Stimulated activated naive B cell treated with anti-CD40 and anti-IgM and Interleukin-4, amounts not matched to agents 10 μg/mL and 1 μg/mL and 100 μg/mL, for 72 hours (primary cell): ENCODE results near the gene GAL3ST3.

Experiments
- ATAC-seq, 2 donors: fragments of 150-1000 bp; cut with Tn5 transposase; replicated peaks; 2 replicates each; pipeline ENCODE4 v1.10.0; 2021; ENCODE audit warnings: moderate library complexity in 1 of 2
- DNase-seq: peaks from one replicate; pipeline ENCODE4 v3.0.0; 2021
- H3K27ac Mint-ChIP-seq: one replicate; pipeline ENCODE4 v1.8.0; 2022; ENCODE audit warnings: mild to moderate bottlenecking, mixed read lengths
- H3K27me3 Mint-ChIP-seq, 2 donors: one replicate each; pipeline ENCODE4 v1.8.0; 2022; ENCODE audit warnings: mixed read lengths in 2 of 2
- H3K36me3 Mint-ChIP-seq, 2 donors: one replicate each; pipeline ENCODE4 v1.8.0; 2022; ENCODE audit warnings: mixed read lengths in 2 of 2, mild to moderate bottlenecking in 1 of 2
- H3K4me1 Mint-ChIP-seq, 2 donors: one replicate each; pipeline ENCODE4 v1.8.0; 2022; ENCODE audit warnings: mixed read lengths in 2 of 2, mild to moderate bottlenecking in 1 of 2
- H3K4me3 Mint-ChIP-seq, 2 donors: one replicate each; pipeline ENCODE4 v1.8.0; 2022; ENCODE audit warnings: mild to moderate bottlenecking in 2 of 2, mixed read lengths in 2 of 2, moderate library complexity in 1 of 2
- H3K9me3 Mint-ChIP-seq, 2 donors: one replicate each; pipeline ENCODE4 v1.8.0; 2022; ENCODE audit warnings: mixed read lengths in 2 of 2, mild to moderate bottlenecking in 1 of 2

The GAL3ST3 gene

DNA sequence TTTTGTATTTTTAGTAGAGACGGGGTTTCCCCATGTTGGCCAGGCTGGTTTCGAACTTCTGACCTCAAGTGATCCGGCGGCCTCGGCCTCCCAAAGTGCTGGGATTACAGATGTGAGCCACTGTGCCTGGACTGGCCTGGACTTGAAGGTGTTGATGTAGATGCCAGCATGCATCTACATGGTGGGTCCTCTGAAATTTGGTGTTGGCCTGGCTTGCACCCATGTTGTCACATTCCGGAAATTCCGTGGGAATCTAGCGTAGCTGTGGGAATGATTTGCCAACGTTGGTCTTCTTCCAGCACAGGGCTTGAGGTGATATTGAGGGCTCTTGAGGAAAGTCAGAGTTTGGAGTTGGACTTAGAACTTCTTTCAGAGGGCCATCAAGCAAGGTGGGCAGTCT lies 27.6 kb upstream of the GAL3ST3 start:
- peaks cover 26 to 46% of the 10 kb centered on the region in 2 donors for H3K36me3 Mint-ChIP-seq
- no peak for ATAC-seq
- H3K4me3 Mint-ChIP-seq, result no peak overlapping the region
- H3K27me3 Mint-ChIP-seq, result no peaks in the 10 kb centered on the region
- H3K27ac Mint-ChIP-seq, result peak overlapping the region; percentile 69
- no peaks in the 10 kb centered on the region for H3K9me3 Mint-ChIP-seq
- peaks cover 47 to 85% of the 10 kb centered on the region in 2 donors for H3K4me1 Mint-ChIP-seq
- no peak for DNase-seq

DNA sequence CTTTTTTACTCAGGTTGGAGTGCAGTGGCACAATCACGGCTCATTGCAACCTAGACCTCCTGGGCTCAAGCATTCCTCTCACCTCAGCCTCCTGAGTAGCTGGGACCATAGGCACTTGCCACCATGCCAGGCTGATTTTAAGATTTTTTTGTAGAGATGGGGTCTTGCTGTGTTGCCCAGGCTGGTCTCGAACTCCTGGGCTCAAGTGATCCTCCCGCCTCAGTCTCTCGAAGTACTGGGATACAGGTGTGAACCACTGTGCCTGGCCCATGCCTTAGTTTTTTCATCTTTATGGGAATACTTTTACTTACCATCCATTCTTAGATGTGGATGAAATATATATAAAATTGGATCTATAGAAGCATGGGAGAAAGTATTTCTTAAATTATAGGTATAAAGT lies 26.3 kb upstream of the GAL3ST3 start:
- Mint-ChIP-seq H3K9me3 (no peaks in the 10 kb centered on the region), H3K27me3 (no peaks in the 10 kb centered on the region), H3K4me1 (peaks cover 43 to 80% of the 10 kb centered on the region in 2 donors), H3K36me3 (peaks cover 26 to 50% of the 10 kb centered on the region in 2 donors), H3K4me3 (no peak overlapping the region), H3K27ac (no peak overlapping the region)
- DNase-seq (no peak), ATAC-seq (no peak)

DNA sequence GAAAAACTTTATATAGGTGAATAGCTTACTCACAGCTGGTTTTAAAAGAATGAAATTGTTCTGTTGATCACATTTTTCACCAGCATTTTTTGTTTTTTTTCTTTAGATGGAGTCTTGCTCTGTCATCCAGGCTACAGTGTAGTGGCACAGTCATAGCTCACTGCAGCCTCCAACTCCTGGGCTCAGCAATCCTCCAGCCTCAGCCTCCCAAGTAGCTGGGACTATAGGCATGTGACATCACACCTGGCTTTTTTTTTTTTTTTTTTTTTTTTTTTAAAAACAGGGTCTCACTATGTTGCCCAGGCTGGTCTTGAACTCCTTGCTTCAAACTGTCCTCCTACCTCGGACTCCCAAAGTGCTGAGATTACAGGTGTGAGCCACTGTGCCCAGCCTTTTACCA lies 24.7 kb upstream of the GAL3ST3 start:
- Mint-ChIP-seq H3K4me1 (peaks cover 36 to 75% of the 10 kb centered on the region in 2 donors), H3K27me3 (no peaks in the 10 kb centered on the region), H3K9me3 (no peaks in the 10 kb centered on the region), H3K36me3 (peaks cover 29 to 46% of the 10 kb centered on the region in 2 donors), H3K4me3 (no peak overlapping the region), H3K27ac (no peak overlapping the region)
- ATAC-seq, result no peak
- DNase-seq, result no peak

GRCh38 chr11:66072518-66072917 lies 23.6 kb upstream of the GAL3ST3 start:
- H3K4me3 Mint-ChIP-seq, result peak overlapping the region; percentile 93 to 97
- H3K27ac Mint-ChIP-seq, result peak overlapping the region; percentile 39
- DNase-seq (no peak), ATAC-seq (no peak)
- H3K9me3 Mint-ChIP-seq, result no peaks in the 10 kb centered on the region
- peaks cover 37 to 51% of the 10 kb centered on the region in 2 donors for H3K36me3 Mint-ChIP-seq
- peaks cover 40 to 75% of the 10 kb centered on the region in 2 donors for H3K4me1 Mint-ChIP-seq
- no peaks in the 10 kb centered on the region for H3K27me3 Mint-ChIP-seq

DNA sequence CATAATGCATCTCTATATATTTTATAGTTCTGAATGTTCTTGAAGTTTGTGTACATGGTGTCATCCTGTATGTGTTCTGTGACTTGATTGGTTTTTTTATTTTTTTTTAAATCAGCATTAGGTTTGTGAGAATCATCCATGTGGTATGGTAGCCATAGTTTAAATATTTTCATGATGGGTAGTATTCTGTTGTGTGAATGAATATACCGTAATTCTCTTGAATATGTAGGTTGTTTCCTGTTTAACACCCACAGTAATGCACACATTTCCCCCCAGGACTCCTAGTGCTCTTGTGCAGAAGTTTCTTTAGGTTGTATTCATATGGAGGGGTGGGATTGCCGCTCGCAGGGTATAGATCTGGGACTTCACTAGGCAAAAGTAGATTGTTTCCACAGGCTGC lies 23.1 kb upstream of the GAL3ST3 start:
- no peak for DNase-seq
- Mint-ChIP-seq H3K9me3 (no peaks in the 10 kb centered on the region), H3K27ac (peak overlapping the region; percentile 37), H3K27me3 (no peaks in the 10 kb centered on the region), H3K36me3 (peaks cover 38 to 52% of the 10 kb centered on the region in 2 donors), H3K4me1 (peaks cover 41 to 75% of the 10 kb centered on the region in 2 donors), H3K4me3 (peak overlapping the region; percentile 93 to 97)
- no peak for ATAC-seq

DNA sequence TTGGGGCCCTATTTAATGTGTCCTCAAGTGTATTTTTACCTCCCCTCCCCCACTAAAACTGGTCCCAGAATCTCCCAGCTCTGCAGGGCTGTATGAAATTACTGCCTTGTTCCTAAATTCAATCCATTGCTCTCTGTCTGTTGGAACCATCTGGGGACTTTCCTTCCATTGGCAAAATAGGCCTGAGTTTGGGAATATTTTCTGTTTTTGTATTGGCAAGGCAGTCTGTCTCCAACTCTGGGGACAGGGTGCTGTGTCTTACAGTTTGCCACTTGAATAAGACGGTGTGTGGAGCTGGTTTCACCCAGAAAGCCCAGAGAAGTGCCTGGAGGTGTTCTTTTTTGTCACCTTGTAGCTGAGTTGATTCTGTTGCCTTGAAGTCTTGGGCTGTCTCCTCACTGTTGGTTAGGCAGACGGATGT lies 22.4 kb upstream of the GAL3ST3 start:
- DNase-seq (no peak), ATAC-seq (no peak)
- no peaks in the 10 kb centered on the region for H3K9me3 Mint-ChIP-seq
- H3K27ac Mint-ChIP-seq, result peak overlapping the region; percentile 96
- peaks cover 48 to 75% of the 10 kb centered on the region in 2 donors for H3K4me1 Mint-ChIP-seq
- peak overlapping the region; percentile 93 to 97 for H3K4me3 Mint-ChIP-seq
- H3K27me3 Mint-ChIP-seq, result no peaks in the 10 kb centered on the region
- H3K36me3 Mint-ChIP-seq, result peaks cover 43 to 59% of the 10 kb centered on the region in 2 donors

- no peak for DNase-seq
- Mint-ChIP-seq H3K36me3 (peaks cover 43 to 64% of the 10 kb centered on the region in 2 donors), H3K27me3 (no peaks in the 10 kb centered on the region), H3K9me3 (no peaks in the 10 kb centered on the region), H3K4me3 (peak overlapping the region; percentile 93 to 97), H3K27ac (peak overlapping the region; percentile 96), H3K4me1 (peaks cover 49 to 73% of the 10 kb centered on the region in 2 donors)
- peak; percentile 1 to 4 for ATAC-seq
These were observed 21.8 kb upstream of the GAL3ST3 start for GRCh38 chr11:66070604-66071380.

DNA sequence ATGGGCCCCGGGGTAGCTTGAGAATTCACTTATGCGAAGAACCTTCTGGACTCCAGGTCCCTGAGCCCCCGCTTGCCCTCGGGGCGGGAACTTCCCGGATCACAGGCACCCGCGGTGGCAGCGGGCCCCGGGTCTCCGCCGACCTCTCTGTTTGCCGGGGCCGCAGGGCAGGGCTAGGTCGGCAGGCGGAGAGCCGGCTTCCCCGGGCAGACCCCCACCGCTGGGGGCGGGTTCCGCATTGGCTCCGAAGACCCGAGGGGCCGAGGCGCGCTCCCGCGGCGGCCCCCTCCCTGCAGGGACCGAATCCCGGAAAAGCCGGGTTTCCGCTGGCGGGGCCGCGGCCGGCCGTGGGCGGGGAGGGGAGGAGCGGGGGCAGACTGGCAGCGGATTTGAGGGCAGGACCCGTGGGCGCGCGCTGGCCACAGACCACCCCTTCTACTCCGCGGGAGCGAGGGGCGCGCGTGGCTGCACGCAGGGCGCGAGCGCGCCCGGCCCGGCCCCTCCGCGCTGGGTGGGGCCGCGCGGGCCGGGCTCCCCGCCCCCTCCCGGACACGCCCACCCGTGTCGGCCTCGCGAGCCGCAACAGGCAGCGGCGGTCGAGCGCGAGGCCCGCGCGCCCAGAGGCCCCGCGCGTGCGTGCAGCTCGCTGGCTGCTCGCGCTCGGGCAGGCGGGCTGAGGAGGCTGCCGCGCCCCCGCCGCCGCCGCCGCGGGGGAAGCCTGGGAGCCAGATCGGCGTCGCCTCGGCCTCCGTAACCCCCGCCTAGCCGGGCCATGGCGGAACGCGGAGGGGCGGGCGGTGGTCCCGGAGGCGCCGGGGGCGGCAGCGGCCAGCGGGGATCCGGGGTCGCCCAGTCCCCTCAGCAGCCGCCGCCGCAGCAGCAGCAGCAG lies 21.0 kb upstream of the GAL3ST3 start, which contains the start of gene PACS1:
Gene PACS1 (plus strand): TSS at position 558 of the 889 bp plus-strand sequence. CDS start 215 bp downstream, at position 773.
- Mint-ChIP-seq H3K36me3 (peaks cover 47 to 66% of the 10 kb centered on the region in 2 donors), H3K4me1 (peaks cover 49 to 75% of the 10 kb centered on the region in 2 donors)

DNA sequence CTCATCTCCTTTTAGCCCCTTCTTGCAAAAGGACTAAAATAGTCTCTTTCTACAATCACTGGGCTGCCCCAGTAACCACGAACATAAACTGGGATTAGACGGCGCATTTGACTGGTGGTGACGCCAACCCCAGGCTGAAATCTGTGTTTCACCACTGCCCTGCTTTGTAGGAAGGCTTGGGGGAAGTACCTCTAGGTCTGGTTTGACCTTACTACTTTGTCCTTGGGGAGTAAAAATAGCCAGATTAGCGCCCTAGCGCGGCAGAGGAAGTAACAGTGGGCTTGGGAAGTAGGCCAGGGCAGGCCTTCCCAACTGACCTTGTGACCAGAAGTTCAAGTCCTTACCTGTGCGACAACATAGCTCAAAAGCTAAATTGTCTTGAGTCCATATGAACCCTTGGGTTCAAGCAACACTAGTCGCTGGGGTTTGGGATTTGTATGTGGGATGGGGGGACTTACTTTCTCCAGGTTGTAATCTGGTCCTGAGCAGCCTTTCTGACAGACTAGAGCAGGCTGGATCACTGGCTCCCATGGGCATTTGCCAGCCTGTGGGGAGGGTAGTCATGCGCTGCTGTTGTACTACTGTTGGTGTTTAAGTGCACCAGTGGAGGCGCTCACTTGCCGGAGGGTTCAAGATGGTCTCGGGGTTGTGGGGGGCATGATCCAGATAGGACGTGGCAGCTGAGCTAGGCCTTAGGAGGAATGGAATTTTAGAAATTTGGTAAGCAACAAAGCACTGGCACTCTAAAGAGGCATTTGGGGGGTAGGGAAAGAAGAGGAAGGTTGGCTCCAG lies 20.2 kb upstream of the GAL3ST3 start:
- Mint-ChIP-seq H3K27ac (peak overlapping the region; percentile 97), H3K4me1 (peaks cover 48 to 73% of the 10 kb centered on the region in 2 donors), H3K27me3 (no peaks in the 10 kb centered on the region), H3K36me3 (peaks cover 49 to 69% of the 10 kb centered on the region in 2 donors), H3K9me3 (no peaks in the 10 kb centered on the region), H3K4me3 (peak overlapping the region; percentile 88 to 89)
- peak; percentile 74 for DNase-seq
- ATAC-seq, result peak; percentile 66

More for the DNA sequence above, 21.0 kb upstream of the GAL3ST3 start, which contains the start of gene PACS1:
- peak within 1 kb of the TSS; percentile 97 for H3K27ac Mint-ChIP-seq
- H3K27me3 Mint-ChIP-seq, result no peaks in the 10 kb centered on the region
- peak; percentile 59 to 71 for ATAC-seq
- no peaks in the 10 kb centered on the region for H3K9me3 Mint-ChIP-seq
- peak; percentile 82 for DNase-seq
- H3K4me3 Mint-ChIP-seq, result peak within 1 kb of the TSS; percentile 93 to 97

GRCh38 chr11:66068154-66068821 lies 19.3 kb upstream of the GAL3ST3 start:
- H3K4me1 Mint-ChIP-seq, result peaks cover 48 to 77% of the 10 kb centered on the region in 2 donors
- no peaks in the 10 kb centered on the region for H3K9me3 Mint-ChIP-seq
- H3K36me3 Mint-ChIP-seq, result peaks cover 56 to 74% of the 10 kb centered on the region in 2 donors
- peak overlapping the region; percentile 88 to 89 for H3K4me3 Mint-ChIP-seq
- ATAC-seq (peak; percentile 27 to 31), DNase-seq (peak; percentile 47)
- H3K27me3 Mint-ChIP-seq, result no peaks in the 10 kb centered on the region
- peak overlapping the region; percentile 97 for H3K27ac Mint-ChIP-seq

DNA sequence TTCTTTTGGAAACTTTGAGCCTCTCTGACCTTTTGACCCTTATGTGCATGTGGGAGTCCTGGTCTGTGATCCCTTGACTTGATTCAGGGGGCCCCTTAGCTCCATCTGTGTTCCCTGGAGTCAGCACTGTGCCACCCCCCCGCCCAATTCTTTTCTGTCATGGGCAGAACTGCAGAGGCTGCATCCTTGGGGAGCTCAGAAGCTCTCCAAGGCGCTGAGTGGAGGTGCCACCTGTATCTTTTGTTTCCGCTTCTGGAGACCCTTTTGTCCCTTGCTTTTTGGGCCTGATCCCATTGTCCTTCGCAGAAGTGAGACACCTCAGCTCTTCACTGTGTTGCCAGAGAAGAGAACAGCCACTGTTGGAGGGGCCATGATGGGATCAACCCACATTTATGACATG lies 18.7 kb upstream of the GAL3ST3 start:
- H3K36me3 Mint-ChIP-seq, result peaks cover 58 to 74% of the 10 kb centered on the region in 2 donors
- peak overlapping the region in 1 of 2 donors; percentile 89 for H3K4me3 Mint-ChIP-seq
- H3K27ac Mint-ChIP-seq, result peak overlapping the region; percentile 97
- H3K9me3 Mint-ChIP-seq, result no peaks in the 10 kb centered on the region
- H3K27me3 Mint-ChIP-seq, result no peaks in the 10 kb centered on the region
- DNase-seq, result no peak
- no peak for ATAC-seq
- peaks cover 42 to 77% of the 10 kb centered on the region in 2 donors for H3K4me1 Mint-ChIP-seq

DNA sequence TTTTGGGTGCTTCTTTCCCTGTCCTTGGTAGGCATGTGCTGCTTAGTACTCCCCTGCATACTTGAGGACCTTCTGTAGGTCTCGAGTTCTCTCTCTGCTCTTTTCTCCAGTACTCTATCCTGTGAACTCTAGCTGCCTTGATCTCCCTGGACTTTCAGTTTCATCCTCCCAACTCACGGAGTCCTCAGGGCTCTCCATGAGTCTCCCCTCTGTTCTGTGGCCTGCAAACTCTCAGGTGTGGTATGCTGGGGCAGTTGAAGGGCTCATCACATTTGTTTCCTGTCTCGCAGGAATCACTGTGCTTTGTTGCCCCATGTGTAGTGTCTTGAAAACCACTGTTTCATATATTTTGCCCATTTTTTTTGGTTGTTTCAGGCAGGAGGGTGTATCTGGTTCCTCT lies 17.8 kb upstream of the GAL3ST3 start:
- H3K27me3 Mint-ChIP-seq, result no peaks in the 10 kb centered on the region
- peaks cover 55 to 70% of the 10 kb centered on the region in 2 donors for H3K36me3 Mint-ChIP-seq
- DNase-seq (no peak), ATAC-seq (no peak)
- peak overlapping the region; percentile 82 for H3K27ac Mint-ChIP-seq
- no peaks in the 10 kb centered on the region for H3K9me3 Mint-ChIP-seq
- H3K4me3 Mint-ChIP-seq, result no peak overlapping the region
- peaks cover 36 to 70% of the 10 kb centered on the region in 2 donors for H3K4me1 Mint-ChIP-seq

GRCh38 chr11:66064571-66064970 lies 15.6 kb upstream of the GAL3ST3 start:
- no peak for ATAC-seq
- H3K27ac Mint-ChIP-seq, result no peak overlapping the region
- H3K9me3 Mint-ChIP-seq, result no peaks in the 10 kb centered on the region
- H3K36me3 Mint-ChIP-seq, result peaks cover 75 to 87% of the 10 kb centered on the region in 2 donors
- H3K4me1 Mint-ChIP-seq, result peaks cover 45 to 81% of the 10 kb centered on the region in 2 donors
- no peak overlapping the region for H3K4me3 Mint-ChIP-seq
- no peaks in the 10 kb centered on the region for H3K27me3 Mint-ChIP-seq
- DNase-seq, result no peak
